H9 (cell line): ENCODE data around the gene AGXT. TPM values are rescaled to one million over a fixed set of nuclear protein-coding genes. Genes with fewer than 3 reads are reported as not detected.

Source experiments
- DNase-seq: peaks from one replicate; pipeline ENCODE4 v3.0.0-alpha.2; 2017
- H2AFZ ChIP-seq: one replicate; pipeline ENCODE4 v1.6.1; 2013; ENCODE audit warnings: mild to moderate bottlenecking, low read length, control low read depth, moderate library complexity
- H2AK5ac ChIP-seq: 2 replicates; pipeline ENCODE4 v1.6.1; 2013; ENCODE audit warnings: low read length, control low read depth, mixed read lengths; ENCODE audit not compliant: insufficient read length
- H2BK120ac ChIP-seq: one replicate; pipeline ENCODE4 v1.6.1; 2013; ENCODE audit warnings: low read depth, mild to moderate bottlenecking, low read length, control low read depth, inconsistent platforms; ENCODE audit not compliant: poor library complexity, severe bottlenecking
- H2BK12ac ChIP-seq: 2 replicates; pipeline ENCODE4 v1.6.1; 2013; ENCODE audit warnings: low read length, control low read depth, mixed read lengths, low read depth; ENCODE audit not compliant: insufficient read length
- H2BK15ac ChIP-seq: 2 replicates; pipeline ENCODE4 v1.6.1; 2013; ENCODE audit warnings: low read depth, low read length, control low read depth
- H2BK20ac ChIP-seq: one replicate; pipeline ENCODE4 v1.6.1; 2013; ENCODE audit warnings: low read depth, mild to moderate bottlenecking, low read length, control low read depth, inconsistent platforms; ENCODE audit not compliant: poor library complexity, severe bottlenecking
- H2BK5ac ChIP-seq: 2 replicates; pipeline ENCODE4 v1.6.1; 2013; ENCODE audit warnings: low read length, control low read depth, mixed read lengths; ENCODE audit not compliant: insufficient read length
- H3K14ac ChIP-seq: 2 replicates; pipeline ENCODE4 v1.6.1; 2013; ENCODE audit warnings: low read length, control low read depth; ENCODE audit not compliant: insufficient read depth
- H3K18ac ChIP-seq: 2 replicates; pipeline ENCODE4 v1.6.1; 2013; ENCODE audit warnings: low read depth, mild to moderate bottlenecking, mixed read lengths, low read length, control low read depth; ENCODE audit not compliant: insufficient read length
- H3K23ac ChIP-seq: 2 replicates; pipeline ENCODE4 v1.6.1; 2013; ENCODE audit warnings: low read length, control low read depth, mixed read lengths, low read depth; ENCODE audit not compliant: insufficient read length
- H3K23me2 ChIP-seq: 2 replicates; pipeline ENCODE4 v1.6.1; 2013; ENCODE audit warnings: low read depth, mild to moderate bottlenecking, mixed read lengths, low read length, control low read depth; ENCODE audit not compliant: insufficient read length, poor library complexity, severe bottlenecking
- H3K27ac ChIP-seq: 2 replicates; pipeline ENCODE4 v1.5.1; 2013; ENCODE audit warnings: low read length, control low read depth, mixed read lengths, low read depth; ENCODE audit not compliant: insufficient read length
- H3K27me3 ChIP-seq: 2 replicates; pipeline ENCODE4 v1.6.1; 2013; ENCODE audit warnings: low read length, control low read depth, inconsistent platforms; ENCODE audit not compliant: insufficient read depth
- H3K4ac ChIP-seq: 2 replicates; pipeline ENCODE4 v1.6.1; 2013; ENCODE audit warnings: low read depth, mild to moderate bottlenecking, control low read depth, inconsistent platforms, low read length, moderate library complexity
- H3K4me1 ChIP-seq: 2 replicates; pipeline ENCODE4 v1.6.1; 2013; ENCODE audit warnings: low read length, control low read depth, inconsistent platforms; ENCODE audit not compliant: insufficient read depth
- H3K4me2 ChIP-seq: 2 replicates; pipeline ENCODE4 v1.6.1; 2013; ENCODE audit warnings: low read length, control low read depth, mixed read lengths; ENCODE audit not compliant: insufficient read length, insufficient read depth
- H3K56ac ChIP-seq: 2 replicates; pipeline ENCODE4 v1.6.1; 2013; ENCODE audit warnings: low read depth, mild to moderate bottlenecking, mixed read lengths, low read length, control low read depth; ENCODE audit not compliant: insufficient read length
- H3K79me1 ChIP-seq: 2 replicates; pipeline ENCODE4 v1.6.1; 2013; ENCODE audit warnings: low read depth, mild to moderate bottlenecking, moderate library complexity, low read length, control low read depth, inconsistent platforms; ENCODE audit not compliant: insufficient read depth, poor library complexity, severe bottlenecking
- H3K79me2 ChIP-seq: 2 replicates; pipeline ENCODE4 v1.6.1; 2013; ENCODE audit warnings: low read length, control low read depth, inconsistent platforms; ENCODE audit not compliant: insufficient read depth
- H3K9ac ChIP-seq: 2 replicates; pipeline ENCODE4 v1.6.1; 2013; ENCODE audit warnings: low read length, control low read depth, mixed read lengths; ENCODE audit not compliant: insufficient read length; ENCODE audit errors: extremely low read depth
- H3K9me3 ChIP-seq: one replicate; pipeline ENCODE4 v1.6.1; 2013; ENCODE audit warnings: low read depth, low read length, inconsistent platforms; ENCODE audit not compliant: control insufficient read depth
- H3T11ph ChIP-seq: one replicate; pipeline ENCODE4 v1.6.1; 2013; ENCODE audit warnings: mild to moderate bottlenecking, low read length, control low read depth, inconsistent platforms
- H4K20me1 ChIP-seq: one replicate; pipeline ENCODE4 v1.6.1; 2013; ENCODE audit not compliant: control insufficient read depth, insufficient read length, insufficient read depth
- H4K5ac ChIP-seq: 2 replicates; pipeline ENCODE4 v1.6.1; 2013; ENCODE audit warnings: low read depth, mild to moderate bottlenecking, mixed read lengths, low read length, control low read depth; ENCODE audit not compliant: insufficient read length
- H4K8ac ChIP-seq: replicated peaks from 2 replicates; pipeline ENCODE4 v1.6.1; 2013; ENCODE audit warnings: low read length, control low read depth, mixed read lengths, low read depth; ENCODE audit not compliant: insufficient read length
- H4K91ac ChIP-seq: 2 replicates; pipeline ENCODE4 v1.6.1; 2013; ENCODE audit warnings: low read depth, mild to moderate bottlenecking, moderate library complexity, mixed read lengths, low read length, control low read depth; ENCODE audit not compliant: insufficient read length
- H3K27ac Mint-ChIP-seq, 3 experiments: 2 replicates in 2 of 3; 3 replicates in 1 of 3; pipeline ENCODE4 v1.8.0; 2020 to 2021; ENCODE audit warnings: mixed read lengths in 3 of 3, mild to moderate bottlenecking in 1 of 3, moderate library complexity in 1 of 3
- H3K27me3 Mint-ChIP-seq: 2 replicates; pipeline ENCODE4 v1.8.0; 2021; ENCODE audit warnings: low read depth, mild to moderate bottlenecking, moderate library complexity, mixed read lengths
- H3K36me3 Mint-ChIP-seq, 3 experiments: 2 replicates in 2 of 3; 3 replicates in 1 of 3; pipeline ENCODE4 v1.8.0; 2020 to 2021; ENCODE audit warnings: low read depth in 3 of 3, mixed read lengths in 3 of 3; ENCODE audit not compliant: insufficient read depth in 1 of 3
- H3K4me1 Mint-ChIP-seq, 2 experiments: 2 replicates each; pipeline ENCODE4 v1.8.0; 2020; ENCODE audit warnings: mixed read lengths in 2 of 2
- H3K4me3 Mint-ChIP-seq, 2 experiments: 2 replicates in 1 of 2; 3 replicates in 1 of 2; pipeline ENCODE4 v1.8.0; 2020 to 2021; ENCODE audit warnings: mild to moderate bottlenecking in 2 of 2, mixed read lengths in 2 of 2, moderate library complexity in 1 of 2
- H3K9me3 Mint-ChIP-seq, 2 experiments: 2 replicates in 1 of 2; 3 replicates in 1 of 2; pipeline ENCODE4 v1.8.0; 2020; ENCODE audit warnings: mild to moderate bottlenecking in 2 of 2, mixed read lengths in 2 of 2, moderate library complexity in 1 of 2
- WGBS: extraction: QIAGEN DNeasy Blood & Tissue Kit; methylation state at CpG from one replicate; pipeline ENCODE4 v1.1.7; 2013; ENCODE audit warnings: missing lambda C conversion rate, low lambda C conversion rate, mixed read lengths; ENCODE audit not compliant: insufficient read length; ENCODE audit errors: extremely low coverage; 5-methylcytosine and 5-hydroxymethylcytosine counted together
- total RNA-seq: library from RNA; stranded (reverse); gene quantifications from 2 replicates; pipeline ENCODE4 v1.2.1, GENCODE V29; 2021
- TF ChIP-seq, protein P1 (sequence below): fragments of 200-600 bp; sonication (generic); conservative IDR thresholded peaks from 3 replicates; pipeline ENCODE4 v1.8.0; 2021; ENCODE audit warnings: antibody characterized with exemption, mild to moderate bottlenecking

Gene AGXT
- total RNA-seq, 1 experiment from 2014 or later: not detected

DNA sequence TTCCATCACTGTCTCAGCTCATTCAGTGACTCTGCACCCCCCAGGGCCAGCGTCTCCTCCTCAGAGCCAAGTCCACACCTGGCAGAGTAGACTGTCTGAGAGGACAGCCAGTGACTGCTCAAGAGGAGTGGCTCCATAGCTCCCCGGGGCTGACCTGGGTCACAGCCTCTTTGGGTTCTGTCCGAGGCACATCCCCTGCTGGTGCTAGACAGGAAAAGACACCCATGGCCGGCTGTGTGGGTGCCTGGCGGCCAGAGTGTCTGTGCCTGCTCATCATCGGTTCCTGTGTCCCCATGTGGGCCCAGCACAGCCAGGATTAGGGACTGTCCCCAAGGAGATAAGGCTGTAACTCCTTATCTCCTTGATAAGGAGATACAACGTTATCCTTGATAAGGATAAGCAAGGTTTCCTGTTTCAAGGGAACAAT lies 34.0 kb downstream of the AGXT start:
- Histone ChIP-seq H2BK120ac (no peak overlapping the region), H3T11ph (no peak overlapping the region), H3K9ac (no peak overlapping the region), H2AK5ac (no peak overlapping the region), H3K79me1 (no peaks in the 10 kb centered on the region), H3K4me1 (no peaks in the 10 kb centered on the region), H4K91ac (no peak overlapping the region), H4K20me1 (no peaks in the 10 kb centered on the region), H4K5ac (no peak overlapping the region), H3K79me2 (no peaks in the 10 kb centered on the region), H3K56ac (no peak overlapping the region), H3K23me2 (no peaks in the 10 kb centered on the region), H3K14ac (no peak overlapping the region), H2BK20ac (no peak overlapping the region), H3K4me2 (no peak overlapping the region), H3K4ac (no peak overlapping the region), H3K18ac (no peak overlapping the region), H3K27me3 (no peaks in the 10 kb centered on the region), H2AFZ (no peak overlapping the region), H2BK15ac (no peak overlapping the region), H4K8ac (no peak overlapping the region), H3K9me3 (no peaks in the 10 kb centered on the region), H3K27ac (no peak overlapping the region), H2BK5ac (no peak overlapping the region), H3K23ac (no peak overlapping the region), H2BK12ac (no peak overlapping the region)
- H3K36me3 Mint-ChIP-seq: peaks cover 3 to 10% (median 5%) of the 10 kb centered on the region in 3 experiments; a peak in 5 of 7 replicates
- no peak for DNase-seq
- no peak overlapping the region for H3K4me3 Mint-ChIP-seq
- peaks cover 12% of the 10 kb centered on the region in 2 experiments for H3K9me3 Mint-ChIP-seq
- peaks cover 7 to 10% of the 10 kb centered on the region in 2 experiments for H3K4me1 Mint-ChIP-seq
- H3K27me3 Mint-ChIP-seq: peaks cover 8% of the 10 kb centered on the region
- TF ChIP-seq, protein P1, sequence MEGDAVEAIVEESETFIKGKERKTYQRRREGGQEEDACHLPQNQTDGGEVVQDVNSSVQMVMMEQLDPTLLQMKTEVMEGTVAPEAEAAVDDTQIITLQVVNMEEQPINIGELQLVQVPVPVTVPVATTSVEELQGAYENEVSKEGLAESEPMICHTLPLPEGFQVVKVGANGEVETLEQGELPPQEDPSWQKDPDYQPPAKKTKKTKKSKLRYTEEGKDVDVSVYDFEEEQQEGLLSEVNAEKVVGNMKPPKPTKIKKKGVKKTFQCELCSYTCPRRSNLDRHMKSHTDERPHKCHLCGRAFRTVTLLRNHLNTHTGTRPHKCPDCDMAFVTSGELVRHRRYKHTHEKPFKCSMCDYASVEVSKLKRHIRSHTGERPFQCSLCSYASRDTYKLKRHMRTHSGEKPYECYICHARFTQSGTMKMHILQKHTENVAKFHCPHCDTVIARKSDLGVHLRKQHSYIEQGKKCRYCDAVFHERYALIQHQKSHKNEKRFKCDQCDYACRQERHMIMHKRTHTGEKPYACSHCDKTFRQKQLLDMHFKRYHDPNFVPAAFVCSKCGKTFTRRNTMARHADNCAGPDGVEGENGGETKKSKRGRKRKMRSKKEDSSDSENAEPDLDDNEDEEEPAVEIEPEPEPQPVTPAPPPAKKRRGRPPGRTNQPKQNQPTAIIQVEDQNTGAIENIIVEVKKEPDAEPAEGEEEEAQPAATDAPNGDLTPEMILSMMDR: no peak
- H3K27ac Mint-ChIP-seq: 0 out of 7 replicates have a peak overlapping the region, but pooled peaks of 1 of the 3 experiments have one; percentile 48
- no CpG with 5 or more reads among the region's 7 CpGs for WGBS
